Stimulated activated CD4-positive, alpha-beta T cell treated with anti-CD3 and anti-CD28 coated beads, Interleukin-2, amount 100 ng/mL, for 4 hours (primary cell): Measurements from ENCODE around the gene FARSB.

Experiments
- DNase-seq: peaks from one replicate; pipeline ENCODE4 v3.0.0-alpha.2; 2020; ENCODE audit warnings: low read depth

Gene FARSB

GRCh38 chr2:222663479-222663878 is 7.6 kb upstream of the FARSB start:
- DNase-seq: no peak

- DNase-seq: no peak
These were observed 894 bp upstream of the FARSB start for GRCh38 chr2:222656526-222657446.

GRCh38 chr2:222653280-222653679 is 2.6 kb downstream of the FARSB start:
- DNase-seq: no peak

GRCh38 chr2:222652491-222653255 is 3.2 kb downstream of the FARSB start:
- no peak for DNase-seq

- no peak for DNase-seq
These were observed 4.0 kb downstream of the FARSB start for GRCh38 chr2:222651718-222652418.

- DNase-seq: no peak
These were observed 6.1 kb downstream of the FARSB start for GRCh38 chr2:222649801-222650200.

- no peak for DNase-seq
These were observed 9.9 kb downstream of the FARSB start for GRCh38 chr2:222646008-222646407.

GRCh38 chr2:222643134-222643533 is 12.8 kb downstream of the FARSB start:
- DNase-seq: no peak

- DNase-seq: no peak
These were observed 14.6 kb downstream of the FARSB start for GRCh38 chr2:222641336-222641735.

- no peak for DNase-seq
These were observed 18.8 kb downstream of the FARSB start for GRCh38 chr2:222637067-222637466.

- DNase-seq: no peak
These were observed 20.6 kb downstream of the FARSB start for GRCh38 chr2:222635295-222635694.

- DNase-seq: no peak
These were observed 28.1 kb downstream of the FARSB start for GRCh38 chr2:222627764-222628163.

GRCh38 chr2:222623756-222624309 is 32.1 kb downstream of the FARSB start:
- DNase-seq: no peak

GRCh38 chr2:222622910-222623309 is 33.0 kb downstream of the FARSB start:
- no peak for DNase-seq

GRCh38 chr2:222621893-222622292 is 34.0 kb downstream of the FARSB start:
- no peak for DNase-seq

- DNase-seq: no peak
These were observed 40.6 kb downstream of the FARSB start for GRCh38 chr2:222615320-222615719.

GRCh38 chr2:222613715-222614331 is 42.1 kb downstream of the FARSB start:
- DNase-seq: no peak

- no peak for DNase-seq
These were observed 44.2 kb downstream of the FARSB start for GRCh38 chr2:222611684-222612083.

GRCh38 chr2:222610746-222611145 is 45.1 kb downstream of the FARSB start:
- no peak for DNase-seq

GRCh38 chr2:222609381-222609780 is 46.5 kb downstream of the FARSB start:
- DNase-seq: no peak

- DNase-seq: no peak
These were observed 47.8 kb downstream of the FARSB start for GRCh38 chr2:222608081-222608480.

GRCh38 chr2:222606306-222606705 is 49.6 kb downstream of the FARSB start:
- no peak for DNase-seq
